NCI-H774 (cell line): ENCODE data around the gene ALKBH4.
"Not testable (repeated sequence)": the region's sequence is repeated elsewhere in the genome, so short reads cannot be mapped to it uniquely, and the experiment has no call there.

Source experiments
- DNase-seq: peaks from one replicate; lab custom pipeline; 2025; lab: John Stamatoyannopoulos, UW

The ALKBH4 gene, protein sequence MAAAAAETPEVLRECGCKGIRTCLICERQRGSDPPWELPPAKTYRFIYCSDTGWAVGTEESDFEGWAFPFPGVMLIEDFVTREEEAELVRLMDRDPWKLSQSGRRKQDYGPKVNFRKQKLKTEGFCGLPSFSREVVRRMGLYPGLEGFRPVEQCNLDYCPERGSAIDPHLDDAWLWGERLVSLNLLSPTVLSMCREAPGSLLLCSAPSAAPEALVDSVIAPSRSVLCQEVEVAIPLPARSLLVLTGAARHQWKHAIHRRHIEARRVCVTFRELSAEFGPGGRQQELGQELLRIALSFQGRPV

DNA sequence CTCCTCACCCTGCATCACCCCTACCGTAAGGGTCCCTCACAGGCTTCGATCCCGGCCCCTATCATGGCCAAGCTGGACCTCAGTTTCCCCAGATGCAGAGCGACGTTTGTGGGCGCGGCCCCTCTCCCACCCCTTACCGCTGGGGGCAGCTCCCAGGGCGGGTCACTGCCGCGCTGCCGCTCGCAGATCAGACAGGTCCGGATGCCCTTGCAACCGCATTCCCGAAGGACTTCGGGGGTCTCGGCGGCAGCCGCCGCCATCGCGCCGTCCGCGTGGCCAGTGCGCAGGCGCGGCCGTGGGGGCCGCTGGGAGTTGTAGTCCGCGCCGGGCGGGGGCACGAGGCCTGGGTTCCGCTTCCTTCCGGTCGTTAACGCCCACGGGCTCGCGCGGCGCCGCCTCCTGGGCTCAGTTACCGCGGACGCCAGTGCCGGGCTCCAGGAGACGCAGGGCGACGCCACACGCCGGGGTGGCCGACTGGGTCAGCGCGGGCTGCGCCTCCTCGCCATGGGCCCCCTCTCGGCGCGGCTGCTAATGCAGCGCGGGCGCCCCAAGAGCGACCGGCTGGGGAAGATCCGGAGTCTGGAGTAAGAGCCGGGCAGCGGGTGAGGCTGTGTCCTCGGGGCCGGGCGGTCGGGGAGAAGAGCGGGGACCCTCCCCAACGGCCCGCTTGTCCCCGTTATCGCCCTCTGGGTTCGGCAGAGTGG, at the start of gene ALKBH4, which contains the start of gene LRWD1:
TSS of gene ALKBH4 (minus strand) at position 287 of the 704 bp plus-strand sequence. CDS start at position 260, 27 bp downstream.
TSS of gene LRWD1 (plus strand) at position 408 of the 704 bp plus-strand sequence. CDS start at position 505, 97 bp downstream.
- peak; percentile 86 for DNase-seq

DNA sequence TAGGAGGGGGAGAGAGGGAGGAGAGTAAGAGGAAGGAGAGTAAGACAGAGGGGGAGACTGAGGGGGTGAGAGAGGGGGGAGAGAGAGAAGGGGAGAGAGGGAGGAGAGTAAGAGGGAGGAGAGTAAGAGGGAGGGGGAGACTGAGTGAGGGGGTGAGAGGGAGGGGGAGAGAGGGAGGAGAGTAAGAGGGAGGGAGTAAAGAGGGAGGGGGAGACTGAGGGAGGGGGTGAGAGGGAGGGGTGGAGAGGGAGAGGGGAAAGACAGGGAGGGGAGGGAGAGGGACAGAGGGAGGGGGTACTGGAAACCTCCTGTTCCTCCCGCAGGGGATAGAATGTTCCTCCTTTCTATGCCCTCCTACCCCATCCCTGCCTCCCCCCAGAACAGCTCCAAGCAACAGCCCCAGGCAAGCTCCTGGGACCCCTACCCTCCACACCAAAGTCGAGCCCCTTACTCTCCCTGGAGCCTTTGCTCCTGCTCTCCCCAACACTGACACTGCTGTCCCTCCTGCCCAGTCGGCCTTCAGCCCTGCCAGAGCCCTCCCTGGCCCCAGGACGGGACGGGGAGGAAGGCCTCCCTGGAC, 48.1 kb upstream of the ALKBH4 start:
- not testable (repeated sequence) for DNase-seq

DNA sequence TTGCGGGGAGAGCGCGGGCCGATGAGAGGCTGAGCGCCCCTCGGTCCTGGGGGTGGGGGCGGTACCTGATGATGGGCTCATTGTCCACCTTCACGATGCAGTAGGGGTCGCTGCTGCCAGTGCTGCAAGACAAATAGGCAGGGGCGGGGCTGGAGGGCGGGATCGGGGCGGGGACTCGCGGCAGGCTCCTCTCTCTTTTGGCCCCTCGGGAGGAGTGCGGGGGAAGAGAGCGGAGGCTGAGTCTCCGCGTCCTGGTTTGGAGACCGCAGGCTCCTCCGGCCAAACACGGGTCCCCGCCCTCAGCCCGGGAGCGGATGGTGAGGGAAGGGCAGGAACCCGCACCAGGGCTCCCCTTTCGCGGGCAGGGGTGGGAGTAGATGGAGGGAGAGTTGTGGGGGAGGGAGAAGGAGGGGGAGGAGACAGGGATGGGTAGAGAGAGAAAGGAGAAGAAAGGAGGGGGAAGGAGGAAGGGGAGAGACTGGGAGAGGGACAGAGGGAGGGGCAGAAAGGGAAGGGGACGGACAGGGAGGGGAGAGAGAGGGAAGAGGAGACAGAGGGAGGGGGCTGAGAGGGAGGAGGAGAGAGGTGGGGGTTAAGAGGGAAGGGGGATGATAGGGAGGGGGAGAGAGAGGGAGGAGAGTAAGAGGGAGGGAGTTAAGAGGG, 47.3 kb upstream of the ALKBH4 start:
- DNase-seq: not testable (repeated sequence)

DNA sequence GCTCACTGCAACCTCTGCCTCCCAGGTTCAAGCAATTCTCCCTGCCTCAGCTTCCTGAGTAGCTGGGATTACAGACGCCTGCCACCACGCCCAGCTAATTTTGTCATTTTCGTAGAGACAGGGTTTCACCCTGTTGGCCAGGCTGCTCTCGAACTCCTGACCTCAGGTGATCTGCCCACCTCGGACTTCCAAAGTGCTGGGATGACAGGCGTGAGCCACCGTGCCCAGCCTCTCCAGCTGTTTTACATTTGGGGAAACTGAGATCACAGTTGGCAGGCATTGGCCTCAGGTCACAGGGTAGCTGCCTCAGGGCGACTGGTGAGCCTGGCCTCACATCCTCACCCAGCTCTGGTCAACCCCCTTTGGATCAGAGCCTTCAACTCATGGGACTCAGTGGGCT, 45.9 kb upstream of the ALKBH4 start:
- not testable (repeated sequence) for DNase-seq

DNA sequence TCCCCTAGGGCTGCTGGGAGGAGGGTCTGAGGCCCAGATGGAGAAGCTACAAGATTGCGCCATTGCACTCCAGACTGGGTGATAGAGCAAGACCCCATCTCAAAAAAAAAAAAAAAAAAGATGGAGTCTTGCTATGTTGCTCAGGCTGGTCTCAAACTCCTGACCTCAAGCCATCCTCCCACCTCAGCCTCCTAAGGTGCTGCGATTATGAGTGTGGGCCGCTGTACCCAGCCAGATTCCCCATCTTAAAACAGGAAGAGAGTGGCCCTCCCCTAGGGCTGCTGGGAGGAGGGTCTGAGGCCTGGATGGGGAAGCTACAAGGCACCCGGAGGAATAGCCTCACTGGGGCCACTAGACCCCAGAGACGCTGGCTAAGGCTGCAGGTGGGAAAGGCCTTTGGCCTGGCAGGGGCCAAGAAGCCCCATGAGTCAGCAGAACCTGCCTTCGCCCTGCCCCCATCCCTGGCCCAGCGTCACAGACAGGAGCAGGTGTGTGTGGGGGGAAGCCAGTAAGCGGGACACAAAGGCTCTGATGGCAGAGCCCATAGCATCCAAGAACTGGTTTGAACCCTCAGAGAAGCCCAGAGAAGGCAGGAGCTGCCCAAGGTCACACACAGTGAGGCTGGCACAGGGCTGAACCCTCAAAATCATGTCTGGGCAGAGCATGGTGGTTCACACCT, 42.9 kb upstream of the ALKBH4 start:
- not testable (repeated sequence) for DNase-seq

- DNase-seq: not testable (repeated sequence)
Measured at GRCh38 chr7:102505298-102506185, 40.9 kb upstream of the ALKBH4 start.

- DNase-seq: not testable (repeated sequence)
Measured at GRCh38 chr7:102503141-102503540, 38.5 kb upstream of the ALKBH4 start.

GRCh38 chr7:102498321-102498720, 33.7 kb upstream of the ALKBH4 start:
- not testable (repeated sequence) for DNase-seq

DNA sequence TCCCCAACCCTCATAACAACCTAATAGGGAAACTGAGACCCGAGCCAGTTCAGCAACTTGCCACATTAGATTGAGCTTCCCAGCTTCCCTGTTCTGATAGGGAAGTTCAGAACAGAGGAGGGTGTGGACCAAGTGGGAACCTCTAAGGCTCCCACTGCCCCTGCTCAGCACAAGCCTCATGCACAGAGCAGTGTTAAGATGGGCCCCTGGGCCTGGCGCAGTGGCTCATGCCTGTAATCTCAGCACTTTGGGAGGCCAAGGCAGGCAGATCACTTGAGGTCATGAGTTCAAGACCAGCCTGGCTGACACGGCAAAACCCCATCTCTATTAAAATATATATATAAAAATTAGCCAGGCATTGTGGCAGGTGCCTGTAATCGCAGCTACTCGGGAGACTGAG, 32.6 kb upstream of the ALKBH4 start:
- DNase-seq: not testable (repeated sequence)

DNA sequence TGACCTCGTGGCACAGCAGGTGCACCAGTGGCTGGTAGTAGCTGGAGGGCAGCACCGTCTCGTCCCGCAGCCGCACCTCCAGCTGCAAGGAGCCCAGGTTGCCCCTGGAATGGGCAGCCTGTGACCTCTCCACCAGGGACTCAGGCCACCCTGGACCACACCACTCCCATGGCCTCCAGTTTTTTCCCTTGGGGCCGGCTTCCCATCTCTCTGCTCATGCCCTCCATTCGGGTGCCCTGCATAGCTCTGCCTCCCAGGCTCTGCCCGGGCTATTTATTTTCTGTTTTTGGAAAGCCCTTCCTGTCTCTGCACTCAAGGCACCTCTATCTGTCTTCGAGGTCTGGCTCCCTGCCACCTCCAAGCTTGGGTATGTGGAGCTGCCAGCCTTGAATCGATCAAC, 32.2 kb upstream of the ALKBH4 start:
- not testable (repeated sequence) for DNase-seq

DNA sequence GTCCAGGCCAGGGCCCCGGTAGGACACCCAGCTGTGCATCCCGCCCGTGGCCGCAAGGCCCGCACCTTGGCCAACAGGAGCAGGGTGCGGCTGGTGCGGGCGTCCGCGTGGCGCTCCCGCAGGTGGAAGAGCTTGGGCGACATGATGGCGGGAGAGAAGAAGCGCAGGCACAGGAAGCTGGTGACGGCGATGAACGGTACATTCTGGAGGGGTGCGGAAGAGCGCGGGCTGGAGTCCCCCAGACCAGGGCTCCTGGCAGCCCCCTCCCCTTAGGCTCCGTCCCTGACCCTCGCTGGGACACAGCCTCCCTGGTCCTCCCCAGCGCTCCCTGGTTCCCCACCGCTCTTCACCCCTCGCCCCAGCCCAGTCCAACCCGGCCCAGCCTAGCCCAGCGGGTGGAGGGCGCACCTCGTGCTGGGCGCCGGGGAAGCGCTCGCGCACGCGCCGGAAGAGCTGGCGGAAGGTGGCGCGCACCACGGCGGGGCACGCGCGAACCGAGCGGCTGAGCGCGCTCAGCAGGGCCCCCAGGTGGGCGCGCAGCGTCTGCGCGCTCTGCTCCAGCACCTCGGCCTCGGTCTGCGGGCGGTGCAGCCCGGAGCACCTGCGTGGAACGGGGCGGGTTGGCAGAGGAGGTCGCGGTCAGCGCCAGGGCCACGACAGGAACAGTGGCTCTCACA, 29.9 kb upstream of the ALKBH4 start:
- DNase-seq: not testable (repeated sequence)

DNA sequence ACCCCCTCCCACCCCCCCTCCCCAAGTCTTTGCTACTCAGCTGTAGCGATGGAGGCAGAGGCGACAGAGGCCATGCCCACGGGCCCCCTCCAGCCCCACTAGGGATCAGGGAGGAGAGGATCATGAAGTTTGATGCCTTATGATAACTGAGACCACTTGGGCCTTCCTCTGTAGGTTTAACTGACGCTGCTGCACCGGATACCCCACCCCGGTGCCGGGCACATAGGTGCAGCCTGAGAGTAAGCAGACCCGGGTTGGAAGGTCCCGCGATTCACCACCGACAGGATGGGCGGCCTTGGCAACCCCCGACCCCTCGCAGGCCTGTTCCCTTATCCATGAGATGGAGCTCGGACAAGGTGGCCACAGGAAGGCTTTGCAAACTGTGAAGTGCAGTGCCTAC, 29.4 kb upstream of the ALKBH4 start:
- DNase-seq: not testable (repeated sequence)

DNA sequence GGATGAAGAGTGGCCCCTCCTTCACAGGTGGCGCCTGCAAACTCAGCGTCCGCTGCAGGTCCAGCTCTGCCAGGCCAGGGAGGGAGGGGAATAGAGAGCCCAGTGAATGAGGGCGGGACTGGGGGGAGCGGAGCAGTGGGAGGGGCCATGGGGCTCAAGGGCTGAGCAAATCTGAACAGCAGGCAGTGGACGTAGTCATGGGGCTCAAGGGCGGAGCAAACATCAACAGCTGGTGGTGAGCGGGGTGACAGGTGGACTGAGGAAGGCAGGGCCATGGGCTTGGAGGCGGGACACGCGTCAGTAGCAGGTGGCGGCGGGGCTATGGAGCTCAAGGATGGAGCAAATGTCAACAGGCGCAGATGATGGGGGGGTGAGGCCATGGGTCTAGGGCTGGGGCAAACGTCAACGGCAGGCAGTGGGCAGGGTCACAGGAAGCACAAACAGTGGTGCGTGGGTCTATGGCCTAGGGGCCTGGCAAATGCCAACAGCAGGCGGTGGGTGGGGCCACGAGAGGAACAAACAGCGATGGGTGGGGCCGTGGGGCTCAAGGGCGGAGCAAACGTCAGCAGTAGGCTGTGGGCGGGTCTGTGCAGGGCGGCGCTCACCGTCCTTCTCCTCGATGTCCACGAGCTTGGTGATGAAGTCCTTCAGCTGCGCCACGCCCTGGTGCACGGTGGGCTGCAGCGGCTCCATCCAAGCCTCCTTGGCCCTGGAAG, 28.7 kb upstream of the ALKBH4 start:
- DNase-seq: not testable (repeated sequence)

- DNase-seq: not testable (repeated sequence)
Measured at GRCh38 chr7:102490529-102491075, 25.9 kb upstream of the ALKBH4 start.

DNA sequence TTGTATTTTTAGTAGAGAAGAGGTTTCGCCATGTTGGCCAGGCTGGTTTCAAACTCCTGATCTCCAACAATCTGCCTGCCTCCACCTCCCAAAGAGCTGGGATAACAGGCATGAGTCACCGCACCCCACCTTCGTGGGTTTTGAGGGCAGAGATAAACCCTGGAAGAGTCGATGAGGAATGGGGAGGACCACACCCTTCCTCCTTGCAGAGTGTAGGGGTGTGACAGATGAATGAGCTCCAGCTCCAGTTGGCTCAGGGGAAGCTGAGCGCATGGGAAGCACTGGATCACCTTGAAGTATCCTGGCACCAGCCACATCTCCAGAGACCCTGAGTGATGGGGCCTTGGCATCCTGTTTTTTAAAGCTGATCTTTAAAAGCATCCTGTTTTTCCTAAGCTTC, 19.7 kb upstream of the ALKBH4 start:
- DNase-seq: not testable (repeated sequence)

GRCh38 chr7:102481962-102482361, 17.3 kb upstream of the ALKBH4 start:
- not testable (repeated sequence) for DNase-seq

- not testable (repeated sequence) for DNase-seq
Measured at GRCh38 chr7:102479982-102480637, 15.4 kb upstream of the ALKBH4 start.

- DNase-seq: not testable (repeated sequence)
Measured at GRCh38 chr7:102479209-102479584, 14.5 kb upstream of the ALKBH4 start.
